DOHH2 (cell line): ENCODE data around the gene MED25.
"Not testable (repeated sequence)": the region's sequence is repeated elsewhere in the genome, so short reads cannot be mapped to it uniquely, and the experiment has no call there.

Experiments
- H3F3A ChIP-seq: fragments of 200-600 bp; sonication (generic), shearing (Covaris generic); 2 replicates; pipeline ENCODE4 v1.6.0; 2016; ENCODE audit warnings: antibody characterized with exemption, mild to moderate bottlenecking; ENCODE audit not compliant: control insufficient read depth, insufficient read depth
- H3K27ac ChIP-seq: fragments of 200-600 bp; sonication (generic); 2 replicates; pipeline ENCODE4 v1.5.1; 2014; ENCODE audit warnings: low read depth, mild to moderate bottlenecking, low read length, moderate library complexity
- H3K27me3 ChIP-seq: fragments of 200-600 bp; sonication (generic); 2 replicates; pipeline ENCODE4 v1.6.1; 2014; ENCODE audit warnings: mild to moderate bottlenecking, low read length, mixed read lengths; ENCODE audit not compliant: control insufficient read depth
- H3K36me3 ChIP-seq: fragments of 200-600 bp; sonication (generic); 2 replicates; pipeline ENCODE4 v1.6.1; 2014; ENCODE audit warnings: mild to moderate bottlenecking, low read length, moderate library complexity, mixed read lengths; ENCODE audit not compliant: control insufficient read depth
- H3K4me1 ChIP-seq: fragments of 200-600 bp; sonication (generic); 2 replicates; pipeline ENCODE4 v1.6.1; 2014; ENCODE audit warnings: mild to moderate bottlenecking, low read length, mixed read lengths; ENCODE audit not compliant: control insufficient read depth
- H3K4me2 ChIP-seq: fragments of 200-600 bp; sonication (generic); 2 replicates; pipeline ENCODE4 v1.6.0; 2014; ENCODE audit warnings: mild to moderate bottlenecking, low read length, moderate library complexity
- H3K4me3 ChIP-seq: fragments of 200-600 bp; sonication (generic); 2 replicates; pipeline ENCODE4 v1.5.1; 2014; ENCODE audit warnings: mild to moderate bottlenecking, low read length, mixed read lengths
- H3K79me2 ChIP-seq: fragments of 200-600 bp; sonication (generic); 2 replicates; pipeline ENCODE4 v1.6.1; 2014; ENCODE audit warnings: mild to moderate bottlenecking, low read length, mixed read lengths; ENCODE audit not compliant: control insufficient read depth
- H3K9me2 ChIP-seq: fragments of 200-600 bp; sonication (generic); replicated peaks from 2 replicates; pipeline ENCODE4 v1.6.1; 2014; ENCODE audit warnings: mild to moderate bottlenecking, low read length, mixed read lengths; ENCODE audit not compliant: control insufficient read depth
- H3K9me3 ChIP-seq: fragments of 200-600 bp; sonication (generic); 2 replicates; pipeline ENCODE4 v1.6.1; 2014; ENCODE audit warnings: antibody characterized with exemption, low read length, mixed read lengths; ENCODE audit not compliant: control insufficient read depth, insufficient read depth
- H4K20me1 ChIP-seq: fragments of 200-600 bp; sonication (generic); 2 replicates; pipeline ENCODE4 v1.6.0; 2014; ENCODE audit warnings: low read depth, mild to moderate bottlenecking, antibody characterized with exemption, low read length, moderate library complexity; ENCODE audit not compliant: control insufficient read depth, insufficient read depth
- CTCF ChIP-seq: fragments of 200-600 bp; sonication (generic); IDR thresholded peaks from one replicate; pipeline ENCODE4 v1.5.1; 2014; ENCODE audit warnings: antibody characterized with exemption, mild to moderate bottlenecking, low read depth, low read length; ENCODE audit not compliant: poor library complexity, severe bottlenecking
- EZH2phosphoT487 ChIP-seq: fragments of 200-600 bp; sonication (generic); IDR thresholded peaks from 2 replicates; pipeline ENCODE4 v1.6.1; 2017; ENCODE audit warnings: borderline replicate concordance, mild to moderate bottlenecking, antibody characterized with exemption, low read length, moderate library complexity, mixed read lengths

The MED25 gene

DNA sequence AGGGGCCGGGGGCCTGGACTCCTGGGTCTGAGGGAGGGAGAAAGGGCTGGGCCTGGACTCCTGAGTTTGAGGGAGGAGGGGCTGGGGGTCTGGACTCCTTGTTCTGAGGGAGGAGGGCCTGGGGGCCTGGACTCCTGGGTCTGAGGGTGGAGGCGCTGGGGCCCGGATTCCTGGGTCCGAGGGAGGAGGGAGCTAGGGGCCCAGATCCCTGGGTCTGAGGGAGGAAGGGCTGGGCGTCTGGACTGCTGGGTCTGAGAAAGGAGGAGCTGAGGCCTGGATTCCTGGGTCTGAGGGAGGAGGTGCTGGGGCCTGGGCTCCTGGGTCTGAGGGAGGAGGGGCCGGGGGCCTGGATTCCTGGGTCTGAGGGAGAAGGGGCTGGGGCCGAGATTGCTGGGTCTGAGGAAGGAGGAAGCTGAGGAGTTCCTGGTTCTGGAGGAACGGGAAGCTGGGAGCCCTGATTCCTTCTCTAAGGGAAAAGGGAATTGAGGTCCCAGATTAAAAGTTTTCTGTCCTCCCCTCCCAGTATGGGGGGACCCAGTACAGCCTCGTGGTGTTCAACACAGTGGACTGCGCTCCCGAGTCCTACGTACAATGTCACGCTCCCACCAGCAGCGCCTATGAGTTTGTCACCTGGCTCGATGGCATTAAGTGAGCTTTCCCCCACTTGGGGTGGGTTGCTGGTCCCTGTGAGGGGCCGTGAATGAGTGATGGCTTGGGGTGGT is 721 bp downstream of the MED25 start:
- no peaks in the 10 kb centered on the region for H3K27me3 ChIP-seq
- peaks cover 50% of the 10 kb centered on the region for H3K79me2 ChIP-seq
- peak overlapping the region; percentile 80 for H3K4me2 ChIP-seq
- H3K9me3 ChIP-seq, result no peaks in the 10 kb centered on the region
- peak overlapping the region; percentile 75 for H3K27ac ChIP-seq
- no peaks in the 10 kb centered on the region for H4K20me1 ChIP-seq
- H3K9me2 ChIP-seq, result no peaks in the 10 kb centered on the region
- H3F3A ChIP-seq, result peaks cover 14% of the 10 kb centered on the region
- peak overlapping the region; percentile 98 for H3K4me3 ChIP-seq
- peaks cover 61% of the 10 kb centered on the region for H3K4me1 ChIP-seq
- TF ChIP-seq EZH2phosphoT487, result no peak
- no peak for TF ChIP-seq CTCF
- H3K36me3 ChIP-seq, result peaks cover 43% of the 10 kb centered on the region

DNA sequence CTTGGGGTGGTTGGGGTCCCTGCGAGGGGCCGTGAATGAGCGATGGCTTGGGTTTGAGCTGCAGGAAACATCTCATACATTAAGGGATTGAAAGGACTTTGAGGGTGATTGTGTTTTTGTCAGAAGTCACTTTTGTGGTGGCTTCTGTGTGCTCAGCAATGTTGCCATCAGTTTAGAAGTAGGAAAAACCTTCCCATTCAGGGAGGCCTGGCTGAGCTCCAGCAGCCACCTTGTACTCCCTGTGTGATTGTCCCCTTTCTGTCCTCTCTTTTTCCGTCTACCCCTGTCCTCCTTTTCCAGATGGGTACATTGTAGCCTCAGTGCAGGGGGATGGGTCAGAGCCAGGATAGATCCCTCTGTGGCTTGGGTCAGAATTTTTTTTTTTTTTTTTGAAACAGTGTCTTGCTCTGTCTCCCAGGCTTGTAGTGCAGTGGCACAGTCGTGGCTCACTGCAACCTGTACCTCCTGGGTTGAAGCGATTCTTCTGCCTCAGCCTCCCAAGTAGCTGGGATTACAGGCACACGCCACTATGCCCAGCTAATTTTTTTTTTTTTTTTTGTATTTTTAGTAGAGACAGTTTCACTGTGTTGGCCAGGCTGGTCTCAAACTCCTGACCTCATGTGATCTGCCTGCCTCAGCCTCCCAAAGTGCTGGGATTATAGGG is 1.5 kb downstream of the MED25 start:
- peaks cover 58% of the 10 kb centered on the region for H3K79me2 ChIP-seq
- H3K36me3 ChIP-seq, result peaks cover 51% of the 10 kb centered on the region
- not testable (repeated sequence) for H4K20me1 ChIP-seq, H3K27me3 ChIP-seq, H3K9me3 ChIP-seq, H3K9me2 ChIP-seq
- peaks cover 13% of the 10 kb centered on the region for H3F3A ChIP-seq
- H3K4me3 ChIP-seq, result peak overlapping the region; percentile 98
- peak overlapping the region; percentile 75 for H3K27ac ChIP-seq
- peaks cover 61% of the 10 kb centered on the region for H3K4me1 ChIP-seq
- peak overlapping the region; percentile 80 for H3K4me2 ChIP-seq

- H3K36me3 ChIP-seq, result peaks cover 56% of the 10 kb centered on the region
- H4K20me1 ChIP-seq, result no peaks in the 10 kb centered on the region
Observed at GRCh38 chr19:49820125-49820524, 2.0 kb downstream of the MED25 start.

More at GRCh38 chr19:49820125-49820524, 2.0 kb downstream of the MED25 start:
- Histone ChIP-seq H3K9me2 (no peaks in the 10 kb centered on the region), H3F3A (peaks cover 11% of the 10 kb centered on the region), H3K27ac (peak overlapping the region; percentile 75), H3K4me1 (peaks cover 66% of the 10 kb centered on the region), H3K4me2 (peak overlapping the region; percentile 80), H3K27me3 (no peaks in the 10 kb centered on the region), H3K79me2 (peaks cover 63% of the 10 kb centered on the region), H3K9me3 (no peaks in the 10 kb centered on the region), H3K4me3 (peak overlapping the region; percentile 16; the same call in 1 of the 2 replicates)
- TF ChIP-seq EZH2phosphoT487, result no peak
- TF ChIP-seq CTCF, result no peak
